H1 (cell line): ENCODE measurements around the gene FANCM. TPM values are rescaled to one million over a fixed set of nuclear protein-coding genes. Genes with fewer than 3 reads are reported as not detected.

Experiments
- CTCF ChIA-PET: fragments of 300-600 bp; sonication (Branson Sonifier 250); formaldehyde crosslinking; loops from one replicate; lab custom pipeline; 2021; ENCODE audit not compliant: partially characterized antibody; lab: Charles Lee
- POLR2A ChIA-PET: fragments of 300-600 bp; sonication (Branson Sonifier 250); formaldehyde crosslinking; loops from one replicate; lab custom pipeline; 2021; ENCODE audit warnings: inconsistent platforms; ENCODE audit not compliant: partially characterized antibody; lab: Charles Lee
- DNase-seq, 2 experiments: peaks; one replicate each; pipeline versions ENCODE4 v3.0.0 to v3.0.0-alpha.2; 2010 to 2022; ENCODE audit warnings: low spot score in 2 of 2, low read depth in 1 of 2, mixed read lengths in 1 of 2
- FAIRE-seq: peaks from 2 replicates; lab custom pipeline; 2011; peaks lifted over from hg19 to GRCh38; lab: Jason Lieb, UNC
- H2AFZ ChIP-seq: 2 replicates; pipeline ENCODE4 v1.8.1; 2012; ENCODE audit warnings: low read length, inconsistent platforms
- H2AK5ac ChIP-seq: 2 replicates; pipeline ENCODE4 v1.6.1; 2013; ENCODE audit warnings: low read depth, low read length
- H2BK120ac ChIP-seq: replicated peaks from 2 replicates; pipeline ENCODE3; 2013; ENCODE audit warnings: low read depth, low read length, inconsistent platforms
- H2BK12ac ChIP-seq: 2 replicates; pipeline ENCODE4 v1.6.1; 2013; ENCODE audit warnings: low read depth, low read length
- H2BK15ac ChIP-seq: 2 replicates; pipeline ENCODE4 v1.6.1; 2013; ENCODE audit warnings: low read length
- H2BK20ac ChIP-seq: 2 replicates; pipeline ENCODE4 v1.6.1; 2013; ENCODE audit warnings: low read length
- H2BK5ac ChIP-seq: 2 replicates; pipeline ENCODE4 v1.6.1; 2013; ENCODE audit warnings: low read depth, low read length
- H3K14ac ChIP-seq: 2 replicates; pipeline ENCODE4 v1.6.1; 2013; ENCODE audit warnings: inconsistent platforms; ENCODE audit not compliant: insufficient read length
- H3K18ac ChIP-seq: 2 replicates; pipeline ENCODE4 v1.6.1; 2013; ENCODE audit warnings: low read length; ENCODE audit errors: extremely low read depth
- H3K23ac ChIP-seq: 2 replicates; pipeline ENCODE4 v1.6.1; 2013; ENCODE audit warnings: inconsistent platforms; ENCODE audit not compliant: insufficient read length
- H3K23me2 ChIP-seq: 2 replicates; pipeline ENCODE4 v1.6.1; 2013; ENCODE audit warnings: low read depth, low read length
- H3K27ac ChIP-seq: 2 replicates; pipeline ENCODE4 v1.6.1; 2011; ENCODE audit warnings: low read depth, low read length, inconsistent platforms
- H3K27me3 ChIP-seq, 4 experiments: replicated peaks in 1 of 4; 1 replicate in 1 of 4; 2 replicates in 3 of 4; pipeline versions ENCODE4 v1.6.1 to v1.8.1; 2011 to 2013; ENCODE audit warnings: low read length in 3 of 4, mild to moderate bottlenecking in 3 of 4, inconsistent platforms in 2 of 4, mixed read lengths in 2 of 4, moderate library complexity in 1 of 4; ENCODE audit not compliant: control insufficient read depth in 3 of 4, insufficient read depth in 3 of 4; ENCODE audit errors: extremely low read depth in 1 of 4
- H3K36me3 ChIP-seq, 4 experiments: 2 replicates each; pipeline versions ENCODE4 v1.6.1 to v1.8.1; 2011 to 2013; ENCODE audit warnings: mild to moderate bottlenecking in 4 of 4, low read length in 3 of 4, moderate library complexity in 2 of 4, control low read depth in 1 of 4, inconsistent platforms in 1 of 4; ENCODE audit not compliant: insufficient read depth in 4 of 4, control insufficient read depth in 2 of 4
- H3K4ac ChIP-seq: replicated peaks from 2 replicates; pipeline ENCODE3; 2013; ENCODE audit warnings: low read length, low read depth, mixed read lengths, inconsistent platforms; ENCODE audit not compliant: insufficient read length
- H3K4me1 ChIP-seq, 4 experiments: replicated peaks in 1 of 4; 1 replicate in 1 of 4; 2 replicates in 3 of 4; pipeline versions ENCODE4 v1.6.1 to v1.8.1; 2011 to 2013; ENCODE audit warnings: low read length in 3 of 4, inconsistent platforms in 2 of 4, mixed read lengths in 1 of 4; ENCODE audit not compliant: insufficient read depth in 4 of 4, control insufficient read depth in 3 of 4
- H3K4me2 ChIP-seq, 2 experiments: 2 replicates each; pipeline versions ENCODE4 v1.6.1 to v1.8.1; 2011 to 2013; ENCODE audit warnings: low read depth in 2 of 2, low read length in 2 of 2, control low read depth in 1 of 2, inconsistent platforms in 1 of 2, mild to moderate bottlenecking in 1 of 2; ENCODE audit not compliant: insufficient read depth in 1 of 2
- H3K4me3 ChIP-seq, 4 experiments: fragments of 200-600, 300-600 bp in 1 of 4; sonication (generic), shearing (Covaris generic), sonication (Bioruptor Twin) in 1 of 4; 2 replicates each; pipeline versions ENCODE4 v1.5.1 to v1.8.1; 2011 to 2016; ENCODE audit warnings: low read length in 4 of 4, low read depth in 3 of 4, control low read depth in 2 of 4, inconsistent platforms in 2 of 4, mild to moderate bottlenecking in 2 of 4, mixed read lengths in 1 of 4, moderate library complexity in 1 of 4; ENCODE audit not compliant: insufficient read depth in 2 of 4; ENCODE audit errors: extremely low read depth in 1 of 4
- H3K56ac ChIP-seq: replicated peaks from 2 replicates; pipeline ENCODE3; 2013; ENCODE audit warnings: low read depth, mild to moderate bottlenecking, mixed read lengths, low read length, inconsistent platforms; ENCODE audit not compliant: insufficient read length
- H3K79me1 ChIP-seq: 2 replicates; pipeline ENCODE4 v1.6.1; 2013; ENCODE audit warnings: low read depth, low read length, control low read depth
- H3K79me2 ChIP-seq, 2 experiments: 2 replicates each; pipeline versions ENCODE4 v1.6.1 to v1.8.1; 2012 to 2013; ENCODE audit warnings: low read length in 2 of 2, mild to moderate bottlenecking in 2 of 2, inconsistent platforms in 1 of 2; ENCODE audit not compliant: insufficient read depth in 2 of 2, control insufficient read depth in 1 of 2
- H3K9ac ChIP-seq, 4 experiments: replicated peaks in 1 of 4; 1 replicate in 1 of 4; 2 replicates in 3 of 4; pipeline versions ENCODE4 v1.6.1 to v1.8.1; 2011 to 2013; ENCODE audit warnings: low read depth in 3 of 4, low read length in 3 of 4, control low read depth in 2 of 4, mild to moderate bottlenecking in 2 of 4, moderate library complexity in 2 of 4, inconsistent platforms in 1 of 4; ENCODE audit errors: extremely low read depth in 1 of 4
- H3K9me3 ChIP-seq, 2 experiments: 2 replicates each; pipeline versions ENCODE4 v1.6.1 to v1.8.1; 2012 to 2013; ENCODE audit warnings: mild to moderate bottlenecking in 2 of 2, moderate library complexity in 2 of 2, control low read depth in 1 of 2, inconsistent platforms in 1 of 2, low read depth in 1 of 2, low read length in 1 of 2, mixed read lengths in 1 of 2; ENCODE audit not compliant: insufficient read depth in 2 of 2
- H4K20me1 ChIP-seq, 2 experiments: replicated peaks in 1 of 2; 2 replicates each; pipeline versions ENCODE3 to v1.8.1; 2011 to 2013; ENCODE audit warnings: inconsistent platforms in 2 of 2, low read length in 2 of 2, mild to moderate bottlenecking in 1 of 2; ENCODE audit not compliant: insufficient read depth in 2 of 2, control insufficient read depth in 1 of 2
- H4K5ac ChIP-seq: 2 replicates; pipeline ENCODE4 v1.6.1; 2013; ENCODE audit warnings: low read length, low read depth, mixed read lengths, inconsistent platforms; ENCODE audit not compliant: insufficient read length
- H4K8ac ChIP-seq: 2 replicates; pipeline ENCODE4 v1.8.0; 2013; ENCODE audit warnings: mild to moderate bottlenecking, moderate library complexity, low read length, inconsistent platforms; ENCODE audit not compliant: insufficient read depth; ENCODE audit errors: extremely low read depth
- H4K91ac ChIP-seq: replicated peaks from 2 replicates; pipeline ENCODE3; 2013; ENCODE audit warnings: low read length, mixed read lengths, inconsistent platforms; ENCODE audit not compliant: insufficient read length
- BACH1 ChIP-seq: IDR thresholded peaks from 2 replicates; pipeline ENCODE4 v1.6.1; 2012; ENCODE audit warnings: low read length, improper control_type of control experiment
- BCL11A ChIP-seq, 2 experiments: IDR thresholded peaks; one replicate each; pipeline ENCODE4 v1.6.1; 2011; ENCODE audit warnings: low read depth in 2 of 2, low read length in 2 of 2, mild to moderate bottlenecking in 2 of 2
- CBX8 ChIP-seq: fragments of 300-800, 300-1000 bp; sonication (generic); IDR thresholded peaks from 2 replicates; pipeline ENCODE4 v1.7.1; 2016; ENCODE audit warnings: low read depth, low read length, borderline replicate concordance
- CHD1 ChIP-seq: IDR thresholded peaks from 2 replicates; pipeline ENCODE4 v1.6.1; 2012; ENCODE audit warnings: low read depth, low read length, improper control_type of control experiment
- CTBP2 ChIP-seq: IDR thresholded peaks from 2 replicates; pipeline ENCODE4 v1.7.0; 2011; ENCODE audit warnings: borderline replicate concordance, mild to moderate bottlenecking, moderate library complexity, mixed read lengths, low read length; ENCODE audit not compliant: insufficient read depth, insufficient read length
- EZH2 ChIP-seq: fragments of 200-600 bp; sonication (generic); IDR thresholded peaks from 2 replicates; pipeline ENCODE4 v1.7.1; 2012; ENCODE audit warnings: low read depth, mild to moderate bottlenecking, moderate library complexity, low read length, inconsistent platforms; ENCODE audit not compliant: severe bottlenecking
- FOSL1 ChIP-seq: IDR thresholded peaks from 2 replicates; pipeline ENCODE4 v1.6.1; 2011; ENCODE audit warnings: mild to moderate bottlenecking, low read depth, low read length, moderate library complexity; ENCODE audit not compliant: insufficient read depth
- MAFK ChIP-seq: IDR thresholded peaks from 2 replicates; pipeline ENCODE4 v1.6.1; 2012; ENCODE audit warnings: low read depth, mild to moderate bottlenecking, improper control_type of control experiment, low read length
- POLR2A ChIP-seq, 2 experiments: IDR thresholded peaks; 1 replicate in 1 of 2; 2 replicates in 1 of 2; pipeline ENCODE4 v1.6.1; 2011; ENCODE audit warnings: low read depth in 2 of 2, low read length in 2 of 2, mild to moderate bottlenecking in 2 of 2; ENCODE audit errors: control extremely low read depth in 1 of 2
- RBBP5 ChIP-seq: IDR thresholded peaks from 2 replicates; pipeline ENCODE4 v1.7.1; 2012; ENCODE audit warnings: low read depth, mild to moderate bottlenecking, inconsistent platforms, low read length, moderate library complexity, borderline replicate concordance
- RFX5 ChIP-seq: IDR thresholded peaks from 2 replicates; pipeline ENCODE4 v1.6.1; 2011; ENCODE audit warnings: low read depth, low read length, improper control_type of control experiment, borderline replicate concordance
- SRF ChIP-seq: IDR thresholded peaks from 2 replicates; pipeline ENCODE4 v1.6.1; 2011; ENCODE audit warnings: mild to moderate bottlenecking, low read depth, low read length, moderate library complexity
- polyA plus RNA-seq, 7 experiments: library from polyadenylated mRNA; depleted of rRNA in 3 of 7; stranded (reverse) in 5 of 7; unstranded in 2 of 7; fragments of >200 nt in 5 of 7; fragments of 200-250 nt in 2 of 7; gene quantifications; 1 replicate in 5 of 7; 2 replicates in 1 of 7; 4 replicates in 1 of 7; pipeline versions ENCODE4 v1.2.1 to v1.2.3, GENCODE V29; 2011 to 2013; ENCODE audit warnings: missing spikeins in 2 of 7, mixed read lengths in 2 of 7
- total RNA-seq: library from RNA; stranded (reverse); fragmentation: NEBNext Ultra II Directional; extraction: Animal tissue kit (Norgen Biotek cat#: 25700); gene quantifications from 2 replicates; pipeline ENCODE4 v1.2.1, GENCODE V29; 2021

Gene FANCM
- total and polyA plus RNA-seq, 2 of the 8 experiments (the other 6 are each of a cell fraction or from before 2014, with no cell fraction given), result 3.2 to 10.5 TPM

- Histone ChIP-seq H2BK12ac (no peak overlapping the region), H4K8ac (no peak overlapping the region), H2BK120ac (no peak overlapping the region), H3K27ac (no peak overlapping the region), H3K4me2 (no peak overlapping the region), H4K91ac (no peak overlapping the region), H2BK20ac (no peak overlapping the region), H3K27me3 (no peaks in the 10 kb centered on the region), H3K36me3 (peaks cover 6 to 66% (median 17%) of the 10 kb centered on the region in 4 experiments), H3K4ac (no peak overlapping the region), H3K79me1 (no peaks in the 10 kb centered on the region), H2AK5ac (no peak overlapping the region), H3K56ac (no peak overlapping the region), H4K20me1 (no peaks in the 10 kb centered on the region), H3K18ac (no peak overlapping the region), H3K23me2 (no peaks in the 10 kb centered on the region; the same call in 1 of the 2 replicates), H2AFZ (no peak overlapping the region), H2BK15ac (no peak overlapping the region), H3K9me3 (no peaks in the 10 kb centered on the region), H3K14ac (no peak overlapping the region), H4K5ac (no peak overlapping the region), H3K4me3 (no peak overlapping the region), H3K9ac (no peak overlapping the region), H3K23ac (no peak overlapping the region), H2BK5ac (no peak overlapping the region), H3K79me2 (no peaks in the 10 kb centered on the region), H3K4me1 (no peaks in the 10 kb centered on the region)
- DNase-seq (no peak), FAIRE-seq (no peak)
- ChIA-PET CTCF (no interaction called here), POLR2A (no interaction called here)
- TF ChIP-seq BACH1 (no peak), MAFK (no peak), FOSL1 (no peak), POLR2A (IDR thresholded peaks at IDR 0.05; ENCODE audit: control extremely low read depth in 1 of 2, low read depth in 2 of 2, low read length in 2 of 2) (no peak), SRF (no peak), BCL11A (IDR thresholded peaks at IDR 0.05; ENCODE audit: low read depth in 2 of 2, low read length in 2 of 2) (no peak), RBBP5 (no peak), CTBP2 (no peak), CBX8 (no peak), EZH2 (no peak), RFX5 (no peak), CHD1 (no peak)
These were observed 31.9 kb upstream of the FANCM start for GRCh38 chr14:45103806-45104205.
